ENCODE data around the gene C12orf76.

DNA sequence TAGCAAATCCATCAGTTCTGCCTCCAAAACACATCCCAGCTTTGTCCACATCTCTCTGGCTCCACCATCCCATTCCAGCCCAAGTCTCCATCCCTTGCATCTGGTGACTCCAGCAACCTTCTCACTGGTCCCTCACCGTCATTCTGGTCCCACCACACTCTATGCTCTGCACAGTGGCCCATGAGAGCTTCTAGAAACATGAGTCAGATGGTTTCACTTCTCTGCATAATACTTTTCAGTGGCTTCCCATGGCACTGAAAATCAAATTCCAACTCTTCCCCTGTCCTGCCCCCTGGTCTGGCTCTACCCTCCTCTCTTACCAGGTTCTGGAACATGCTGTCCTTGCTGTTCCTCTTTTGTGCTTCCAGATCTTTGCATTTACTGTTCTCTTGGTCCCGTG, 17.2 kb upstream of the C12orf76 start:
- TF ChIP-seq, protein P1, sequence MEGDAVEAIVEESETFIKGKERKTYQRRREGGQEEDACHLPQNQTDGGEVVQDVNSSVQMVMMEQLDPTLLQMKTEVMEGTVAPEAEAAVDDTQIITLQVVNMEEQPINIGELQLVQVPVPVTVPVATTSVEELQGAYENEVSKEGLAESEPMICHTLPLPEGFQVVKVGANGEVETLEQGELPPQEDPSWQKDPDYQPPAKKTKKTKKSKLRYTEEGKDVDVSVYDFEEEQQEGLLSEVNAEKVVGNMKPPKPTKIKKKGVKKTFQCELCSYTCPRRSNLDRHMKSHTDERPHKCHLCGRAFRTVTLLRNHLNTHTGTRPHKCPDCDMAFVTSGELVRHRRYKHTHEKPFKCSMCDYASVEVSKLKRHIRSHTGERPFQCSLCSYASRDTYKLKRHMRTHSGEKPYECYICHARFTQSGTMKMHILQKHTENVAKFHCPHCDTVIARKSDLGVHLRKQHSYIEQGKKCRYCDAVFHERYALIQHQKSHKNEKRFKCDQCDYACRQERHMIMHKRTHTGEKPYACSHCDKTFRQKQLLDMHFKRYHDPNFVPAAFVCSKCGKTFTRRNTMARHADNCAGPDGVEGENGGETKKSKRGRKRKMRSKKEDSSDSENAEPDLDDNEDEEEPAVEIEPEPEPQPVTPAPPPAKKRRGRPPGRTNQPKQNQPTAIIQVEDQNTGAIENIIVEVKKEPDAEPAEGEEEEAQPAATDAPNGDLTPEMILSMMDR (conservative IDR thresholded peaks at IDR 0.05): no peak
- TF ChIP-seq ZFX (IDR thresholded peaks at IDR 0.05): no peak
